Activated CD4-positive, alpha-beta T cell treated with anti-CD3 and anti-CD28 coated beads, Interleukin-10, Interleukin-2, amounts not matched to agents 100 ng/mL and 50 ng/mL, durations not matched to agents 16 hours and 8 hours (primary cell): Measurements from ENCODE around the gene TGFBR2.
"Not testable (repeated sequence)": the region's sequence is repeated elsewhere in the genome, so short reads cannot be mapped to it uniquely, and the experiment has no call there.

ENCODE experiments used
- DNase-seq: peaks from one replicate; pipeline ENCODE4 v3.0.0-alpha.2; 2020

Gene TGFBR2

GRCh38 chr3:30620402-30621360 is 14.3 kb downstream of the TGFBR2 start:
- DNase-seq, result peak; percentile 91

- DNase-seq, result peak; percentile 38
These were observed 15.2 kb downstream of the TGFBR2 start for GRCh38 chr3:30621576-30621975.

GRCh38 chr3:30622047-30622545 is 15.7 kb downstream of the TGFBR2 start:
- peak; percentile 51 for DNase-seq

- DNase-seq, result peak; percentile 23
These were observed 16.4 kb downstream of the TGFBR2 start for GRCh38 chr3:30622790-30623189.

- DNase-seq, result no peak
These were observed 16.9 kb downstream of the TGFBR2 start for GRCh38 chr3:30623351-30623750.

GRCh38 chr3:30624480-30624879 is 18.1 kb downstream of the TGFBR2 start:
- DNase-seq, result not testable (repeated sequence)

- no peak for DNase-seq
These were observed 19.4 kb downstream of the TGFBR2 start for GRCh38 chr3:30625541-30626438.

- DNase-seq, result no peak
These were observed 20.2 kb downstream of the TGFBR2 start for GRCh38 chr3:30626443-30627180.

GRCh38 chr3:30628205-30628900 is 22.0 kb downstream of the TGFBR2 start:
- DNase-seq, result no peak

GRCh38 chr3:30628901-30629590 is 22.6 kb downstream of the TGFBR2 start:
- peak; percentile 69 for DNase-seq

GRCh38 chr3:30629746-30630145 is 23.3 kb downstream of the TGFBR2 start:
- no peak for DNase-seq

GRCh38 chr3:30630238-30631030 is 24.0 kb downstream of the TGFBR2 start:
- no peak for DNase-seq

GRCh38 chr3:30631243-30631904 is 25.0 kb downstream of the TGFBR2 start:
- peak; percentile 92 for DNase-seq

- DNase-seq, result no peak
These were observed 25.7 kb downstream of the TGFBR2 start for GRCh38 chr3:30632065-30632464.

GRCh38 chr3:30632521-30632920 is 26.1 kb downstream of the TGFBR2 start:
- no peak for DNase-seq

GRCh38 chr3:30633718-30634117 is 27.3 kb downstream of the TGFBR2 start:
- DNase-seq, result no peak

GRCh38 chr3:30634761-30635735 is 28.6 kb downstream of the TGFBR2 start:
- peak; percentile 64 for DNase-seq
